ENCODE measurements around the gene HDAC2.
A peak's percentile ranks its signal among the peaks of the same experiment; 100 is the strongest.
"Not testable (repeated sequence)": the region's sequence is repeated elsewhere in the genome, so short reads cannot be mapped to it uniquely, and the experiment has no call there.

Gene HDAC2

GRCh38 chr6:113923526-113923925, 47.4 kb downstream of the HDAC2 start:
- in situ Hi-C loops (cut with MboI; ENCODE audit: low sequenced_read_pairs, unreplicated experiment): no loop called here
- no peak for DNase-seq (ENCODE audit: low spot score)

GRCh38 chr6:113921299-113921904, 49.5 kb downstream of the HDAC2 start:
- TF ChIP-seq CTCF (IDR thresholded peaks at IDR 0.05; ENCODE audit: borderline replicate concordance, control extremely low read depth, extremely low read depth, insufficient read depth, missing control alignments): no peak
- in situ Hi-C loops (cut with MboI; ENCODE audit: low sequenced_read_pairs, unreplicated experiment): no loop called here
- DNase-seq (ENCODE audit: low spot score): no peak

More at GRCh38 chr6:113923526-113923925, 47.4 kb downstream of the HDAC2 start:
- no peak for TF ChIP-seq CTCF (IDR thresholded peaks at IDR 0.05; ENCODE audit: borderline replicate concordance, control extremely low read depth, extremely low read depth, insufficient read depth, missing control alignments)

- TF ChIP-seq CTCF (IDR thresholded peaks at IDR 0.05; ENCODE audit: borderline replicate concordance, control extremely low read depth, extremely low read depth, insufficient read depth, missing control alignments): no peak
- no peak for DNase-seq (ENCODE audit: low spot score)
- in situ Hi-C loops (cut with MboI; ENCODE audit: low sequenced_read_pairs, unreplicated experiment): no loop called here
These were observed 50.2 kb downstream of the HDAC2 start for GRCh38 chr6:113920663-113921267.

GRCh38 chr6:113910285-113910684, 60.7 kb downstream of the HDAC2 start:
- DNase-seq (ENCODE audit: low spot score); in situ Hi-C loops (cut with MboI; ENCODE audit: low sequenced_read_pairs, unreplicated experiment): not testable (repeated sequence)

GRCh38 chr6:113909224-113909856, 61.6 kb downstream of the HDAC2 start:
- in situ Hi-C loops (cut with MboI; ENCODE audit: low sequenced_read_pairs, unreplicated experiment): loop anchor here (10.0 kb wide), 1 partner anchor 1125 kb away; no protein-coding TSS in a partner anchor
- TF ChIP-seq CTCF (IDR thresholded peaks at IDR 0.05; ENCODE audit: borderline replicate concordance, control extremely low read depth, extremely low read depth, insufficient read depth, missing control alignments): peak; percentile 44
- DNase-seq (ENCODE audit: low spot score): peak; percentile 72

- TF ChIP-seq CTCF (IDR thresholded peaks at IDR 0.05; ENCODE audit: borderline replicate concordance, control extremely low read depth, extremely low read depth, insufficient read depth, missing control alignments): no peak
- no peak for DNase-seq (ENCODE audit: low spot score)
- in situ Hi-C loops (cut with MboI; ENCODE audit: low sequenced_read_pairs, unreplicated experiment): loop anchor here (10.0 kb wide), 1 partner anchor 1124 kb away; no protein-coding TSS in a partner anchor
These were observed 62.1 kb downstream of the HDAC2 start for GRCh38 chr6:113908801-113909200.

Data from GM13976 (cell line).